Peyer's patch (tissue), 4 donors: ENCODE results near the gene FAM47E. TPM values are rescaled to one million over a fixed set of nuclear protein-coding genes. Genes with fewer than 3 reads are reported as not detected.
A peak's percentile ranks its signal among the peaks of the same experiment; 100 is the strongest.

Experiments used
- DNase-seq, 3 donors: peaks; one replicate each; pipeline ENCODE4 v3.0.0-alpha.2; 2017 to 2019
- H3K27ac ChIP-seq, 4 donors: fragments of 200-600 bp; sonication (generic); one replicate each; pipeline ENCODE4 v1.5.1; 2016 to 2019
- H3K27me3 ChIP-seq, 2 donors: fragments of 200-600 bp; sonication (generic); one replicate each; pipeline ENCODE4 v1.5.1; 2019
- H3K36me3 ChIP-seq, 3 donors: fragments of 200-600 bp; sonication (generic); one replicate each; pipeline ENCODE4 v1.5.1; 2016 to 2019
- H3K4me1 ChIP-seq, 4 donors: fragments of 200-600 bp; sonication (generic); one replicate each; pipeline ENCODE4 v1.5.1; 2016 to 2019
- H3K4me3 ChIP-seq, 4 donors: fragments of 200-600 bp; sonication (generic); 1 replicate in 3 of 4; 2 replicates in 1 of 4; pipeline ENCODE4 v1.5.1; 2016 to 2019; ENCODE audit warnings: mild to moderate bottlenecking in 1 of 4
- H3K9me3 ChIP-seq, 4 donors: fragments of 200-600 bp; sonication (generic); one replicate each; pipeline ENCODE4 v1.5.1; 2016 to 2019; ENCODE audit warnings: mild to moderate bottlenecking in 1 of 4
- POLR2A ChIP-seq, 2 donors: fragments of 450-650 bp; IDR thresholded peaks; one replicate each; pipeline ENCODE4 v1.5.1; 2017; ENCODE audit warnings: antibody characterized with exemption in 2 of 2, mild to moderate bottlenecking in 2 of 2, moderate library complexity in 2 of 2
- total RNA-seq, 4 donors: library from RNA; depleted of rRNA; stranded (reverse); fragments of >200 nt; gene quantifications; one replicate each; pipeline ENCODE4 v1.1.0, GENCODE V29; 2016
- TF ChIP-seq, protein P1 (sequence below), 6 experiments: fragments of 450-650 bp in 4 of 6; fragments of 200-600 bp in 2 of 6; sonication (generic) in 1 of 6; IDR thresholded peaks; one replicate each; pipeline ENCODE4 v1.5.1; 2017 to 2019; ENCODE audit warnings: antibody characterized with exemption in 6 of 6, mild to moderate bottlenecking in 3 of 6, moderate library complexity in 1 of 6

The FAM47E gene
- total RNA-seq, 4 donors from 2014 or later: 0.83 to 13.9 (median 7.6) TPM

DNA sequence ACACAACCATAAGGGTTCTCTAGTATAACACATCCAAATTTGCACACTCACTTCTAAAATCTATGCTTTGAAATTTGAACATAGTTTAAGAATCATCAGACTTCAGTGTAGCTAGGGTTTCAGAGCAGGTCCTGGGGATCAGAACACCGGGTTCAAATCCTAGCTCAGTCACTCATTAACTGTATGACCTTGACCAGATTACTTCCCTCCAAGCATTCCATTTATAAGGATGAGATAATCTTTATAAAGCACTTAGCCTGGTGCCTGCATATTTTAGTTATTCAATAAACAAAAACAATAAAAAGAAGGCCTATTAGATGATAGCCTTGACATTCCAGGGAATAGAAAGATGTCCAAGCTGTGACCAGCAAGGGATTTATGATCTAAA lies 50.2 kb downstream of the FAM47E start:
- Histone ChIP-seq H3K36me3 (no peaks in the 10 kb centered on the region), H3K27me3 (no peaks in the 10 kb centered on the region), H3K27ac (peak overlapping the region in 2 of 4 donors; percentile 65 to 83), H3K4me1 (peaks cover 0 to 23% (median 2%) of the 10 kb centered on the region in 4 donors), H3K4me3 (peak overlapping the region in 1 of 4 donors; percentile 8), H3K9me3 (no peaks in the 10 kb centered on the region)
- TF ChIP-seq, protein P1, sequence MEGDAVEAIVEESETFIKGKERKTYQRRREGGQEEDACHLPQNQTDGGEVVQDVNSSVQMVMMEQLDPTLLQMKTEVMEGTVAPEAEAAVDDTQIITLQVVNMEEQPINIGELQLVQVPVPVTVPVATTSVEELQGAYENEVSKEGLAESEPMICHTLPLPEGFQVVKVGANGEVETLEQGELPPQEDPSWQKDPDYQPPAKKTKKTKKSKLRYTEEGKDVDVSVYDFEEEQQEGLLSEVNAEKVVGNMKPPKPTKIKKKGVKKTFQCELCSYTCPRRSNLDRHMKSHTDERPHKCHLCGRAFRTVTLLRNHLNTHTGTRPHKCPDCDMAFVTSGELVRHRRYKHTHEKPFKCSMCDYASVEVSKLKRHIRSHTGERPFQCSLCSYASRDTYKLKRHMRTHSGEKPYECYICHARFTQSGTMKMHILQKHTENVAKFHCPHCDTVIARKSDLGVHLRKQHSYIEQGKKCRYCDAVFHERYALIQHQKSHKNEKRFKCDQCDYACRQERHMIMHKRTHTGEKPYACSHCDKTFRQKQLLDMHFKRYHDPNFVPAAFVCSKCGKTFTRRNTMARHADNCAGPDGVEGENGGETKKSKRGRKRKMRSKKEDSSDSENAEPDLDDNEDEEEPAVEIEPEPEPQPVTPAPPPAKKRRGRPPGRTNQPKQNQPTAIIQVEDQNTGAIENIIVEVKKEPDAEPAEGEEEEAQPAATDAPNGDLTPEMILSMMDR (IDR thresholded peaks at IDR 0.05): no peak
- no peak for TF ChIP-seq POLR2A (IDR thresholded peaks at IDR 0.05)
- no peak for DNase-seq

DNA sequence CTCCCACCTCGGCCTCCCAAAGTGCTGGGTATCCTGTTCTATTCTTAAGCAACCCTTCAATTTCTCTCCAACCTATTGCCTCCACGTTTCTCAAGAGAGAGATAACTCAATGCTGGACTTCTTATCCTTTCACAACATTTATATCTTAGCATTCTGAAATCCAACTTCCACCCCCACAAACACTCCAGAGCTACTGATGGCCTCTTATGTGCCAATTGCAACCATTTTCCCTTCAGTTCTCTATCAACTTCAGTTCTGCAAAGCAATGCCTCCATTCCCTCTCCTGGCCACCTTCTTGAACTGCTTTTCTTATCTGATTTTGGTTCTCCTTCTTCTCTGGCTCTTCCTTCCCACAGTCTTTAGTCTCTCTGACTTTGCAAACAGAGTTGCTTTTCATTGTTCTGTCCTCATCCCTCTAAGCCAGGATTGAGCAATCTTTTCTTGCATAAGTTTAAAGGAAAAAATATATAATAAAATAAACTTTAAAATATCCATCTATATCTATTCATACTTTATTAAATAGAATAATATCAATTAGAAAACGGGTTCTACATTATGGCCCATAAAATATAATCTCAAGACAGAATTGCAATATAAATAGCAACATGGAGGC lies 51.4 kb downstream of the FAM47E start:
- TF ChIP-seq POLR2A (IDR thresholded peaks at IDR 0.05): no peak
- TF ChIP-seq, protein P1 (IDR thresholded peaks at IDR 0.05): no peak
- H3K27me3 ChIP-seq: no peaks in the 10 kb centered on the region
- H3K9me3 ChIP-seq: no peaks in the 10 kb centered on the region
- no peak for DNase-seq
- H3K4me3 ChIP-seq: no peak overlapping the region
- no peaks in the 10 kb centered on the region for H3K36me3 ChIP-seq
- H3K4me1 ChIP-seq: peaks cover 0 to 23% (median 2%) of the 10 kb centered on the region in 4 donors
- H3K27ac ChIP-seq: no peak overlapping the region

DNA sequence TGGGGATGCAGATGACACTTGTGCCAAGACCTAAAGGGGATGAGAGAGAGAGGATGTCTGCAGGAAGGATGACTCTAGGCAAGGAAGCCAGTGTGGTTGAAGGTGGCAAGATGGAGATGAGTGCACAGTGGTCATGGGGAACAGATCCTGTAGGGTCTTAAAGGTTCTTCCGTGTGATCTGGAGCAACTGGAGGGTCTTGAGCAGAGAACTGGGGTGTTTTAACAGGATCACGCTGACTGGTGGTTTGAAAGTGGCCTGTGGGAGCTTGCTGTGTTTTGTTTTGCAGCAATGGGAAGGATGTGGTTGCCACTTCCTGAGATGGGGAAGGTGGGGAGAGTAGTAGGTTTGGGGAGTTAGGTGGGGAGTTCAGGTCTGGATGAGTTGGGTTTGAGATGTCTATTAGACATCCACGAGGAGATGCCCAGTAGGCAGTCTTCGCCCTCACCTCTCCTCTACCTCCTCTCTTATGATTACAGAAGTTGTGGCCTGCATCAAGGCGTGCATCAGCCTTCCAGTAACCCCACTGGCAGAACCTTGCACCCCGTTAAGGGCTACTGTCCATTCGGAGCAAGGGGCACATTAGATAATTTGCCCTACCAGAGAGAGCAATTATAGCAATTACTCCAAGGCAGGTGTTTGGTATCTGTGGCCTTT lies 53.6 kb downstream of the FAM47E start:
- peaks cover 0 to 23% (median 2%) of the 10 kb centered on the region in 4 donors for H3K4me1 ChIP-seq
- peak overlapping the region in 2 of 4 donors; percentile 72 to 73 for H3K4me3 ChIP-seq

DNA sequence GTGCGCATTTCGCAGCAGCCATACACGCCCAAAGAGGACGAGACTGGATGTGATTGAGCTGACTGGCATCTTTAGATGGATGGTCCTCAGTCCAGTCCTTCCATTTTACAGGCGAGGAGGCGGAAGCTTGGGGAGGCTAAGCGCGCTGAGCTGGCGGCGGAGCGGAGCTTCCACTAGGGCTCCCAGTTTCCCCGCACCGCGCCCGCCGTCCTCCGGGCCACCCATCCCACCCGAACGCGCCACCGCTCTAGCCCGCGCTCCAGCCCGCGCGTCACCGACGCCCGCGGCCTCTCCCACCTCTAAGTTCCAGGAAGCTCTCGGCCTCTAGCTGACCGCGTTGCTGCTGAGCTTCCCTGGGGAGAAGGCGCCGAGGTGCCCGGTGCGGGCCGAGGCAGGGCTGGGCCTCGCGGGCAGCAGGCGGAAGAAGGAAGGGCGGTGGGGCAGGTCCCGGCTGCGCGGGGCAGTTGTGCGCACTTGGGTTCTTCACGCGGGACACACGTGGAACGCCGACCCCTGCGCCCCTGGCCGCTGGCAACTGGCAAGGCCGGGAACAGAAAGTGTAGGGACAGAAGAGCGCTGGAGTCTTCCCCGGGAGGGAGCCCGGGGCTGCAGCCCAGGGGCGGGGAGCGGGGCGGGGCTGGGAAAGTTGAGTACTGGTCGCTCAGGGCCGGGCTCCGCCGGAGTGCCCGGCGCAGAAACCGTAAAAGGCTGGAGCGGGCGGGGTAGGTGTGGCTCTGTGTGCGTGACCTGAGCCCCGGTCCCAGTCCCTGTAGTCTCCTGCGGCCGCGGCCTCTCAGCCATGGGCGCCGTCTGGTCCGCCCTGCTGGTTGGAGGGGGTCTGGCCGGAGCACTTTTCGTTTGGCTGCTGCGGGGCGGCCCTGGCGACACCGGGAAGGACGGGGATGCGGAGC lies 54.7 kb downstream of the FAM47E start, which contains the start of gene STBD1:
Gene STBD1 (plus strand): TSS at position 763 of the 911 bp plus-strand sequence. CDS start 37 bp downstream, at position 800.
- DNase-seq: peak in 2 of 3 donors; percentile 85 to 93
- Histone ChIP-seq H3K9me3 (no peaks in the 10 kb centered on the region), H3K4me3 (peak within 1 kb of the TSS; percentile 51 to 73 (median 64)), H3K4me1 (peaks cover 0 to 30% (median under 1%) of the 10 kb centered on the region in 4 donors), H3K27ac (peak within 1 kb of the TSS; percentile 63 to 92 (median 81)), H3K27me3 (no peaks in the 10 kb centered on the region), H3K36me3 (peaks cover 0 to 8% (median 0%) of the 10 kb centered on the region in 3 donors)
- peak; percentile 64 to 70 for TF ChIP-seq POLR2A (IDR thresholded peaks at IDR 0.05)
- TF ChIP-seq, protein P1 (IDR thresholded peaks at IDR 0.05): peak in 1 of 6 experiments; percentile 6

More for the DNA sequence above, 53.6 kb downstream of the FAM47E start:
- Histone ChIP-seq H3K9me3 (no peaks in the 10 kb centered on the region), H3K36me3 (peaks cover 0 to 8% (median 0%) of the 10 kb centered on the region in 3 donors), H3K27ac (peak overlapping the region in 2 of 4 donors; percentile 88 to 92), H3K27me3 (no peaks in the 10 kb centered on the region)
- TF ChIP-seq, protein P1 (IDR thresholded peaks at IDR 0.05): no peak
- peak in 1 of 2 donors; percentile 24 for TF ChIP-seq POLR2A (IDR thresholded peaks at IDR 0.05)
- no peak for DNase-seq
